ENCODE measurements around the gene SATB2.

SATB2 gene

DNA sequence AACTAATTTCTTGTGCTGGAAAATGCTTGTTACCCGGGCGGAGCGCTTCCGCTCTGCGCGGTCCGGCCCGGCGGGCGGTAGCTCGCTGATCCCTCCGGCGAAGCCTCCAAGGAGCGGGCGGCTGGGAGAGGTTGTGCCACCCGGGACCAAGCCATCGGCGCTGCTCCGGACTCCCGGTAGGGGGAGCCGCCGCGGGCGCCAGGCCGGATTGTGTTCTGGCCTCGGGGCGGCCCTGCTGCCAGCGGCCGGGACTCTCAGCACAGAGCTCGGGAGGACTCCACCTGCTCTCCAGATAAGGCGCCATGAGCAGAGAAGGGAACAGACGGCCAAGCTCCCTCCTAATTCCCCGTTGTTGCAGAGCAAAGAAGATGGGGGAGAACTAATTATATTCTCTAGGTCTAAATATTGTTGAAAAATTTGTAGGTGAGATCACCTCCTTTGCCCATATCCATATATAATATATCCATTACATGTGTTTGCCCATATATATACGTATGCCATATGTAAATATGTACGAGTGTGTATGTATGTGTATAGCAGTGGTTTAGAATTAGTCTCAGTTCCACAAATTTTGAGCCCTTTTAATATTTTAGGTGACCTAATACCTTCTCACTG lies 13.8 kb upstream of the SATB2 start:
- H3K4me3 ChIP-seq (ENCODE audit: low read depth, low read length), result no peak overlapping the region
- H3K27me3 ChIP-seq, result peaks cover 90% of the 10 kb centered on the region
- peak; percentile 85 for DNase-seq
- H3K36me3 ChIP-seq, result no peaks in the 10 kb centered on the region
- H3K4me1 ChIP-seq, result no peaks in the 10 kb centered on the region
- H3K9me3 ChIP-seq, result no peaks in the 10 kb centered on the region
- TF ChIP-seq, protein P1, sequence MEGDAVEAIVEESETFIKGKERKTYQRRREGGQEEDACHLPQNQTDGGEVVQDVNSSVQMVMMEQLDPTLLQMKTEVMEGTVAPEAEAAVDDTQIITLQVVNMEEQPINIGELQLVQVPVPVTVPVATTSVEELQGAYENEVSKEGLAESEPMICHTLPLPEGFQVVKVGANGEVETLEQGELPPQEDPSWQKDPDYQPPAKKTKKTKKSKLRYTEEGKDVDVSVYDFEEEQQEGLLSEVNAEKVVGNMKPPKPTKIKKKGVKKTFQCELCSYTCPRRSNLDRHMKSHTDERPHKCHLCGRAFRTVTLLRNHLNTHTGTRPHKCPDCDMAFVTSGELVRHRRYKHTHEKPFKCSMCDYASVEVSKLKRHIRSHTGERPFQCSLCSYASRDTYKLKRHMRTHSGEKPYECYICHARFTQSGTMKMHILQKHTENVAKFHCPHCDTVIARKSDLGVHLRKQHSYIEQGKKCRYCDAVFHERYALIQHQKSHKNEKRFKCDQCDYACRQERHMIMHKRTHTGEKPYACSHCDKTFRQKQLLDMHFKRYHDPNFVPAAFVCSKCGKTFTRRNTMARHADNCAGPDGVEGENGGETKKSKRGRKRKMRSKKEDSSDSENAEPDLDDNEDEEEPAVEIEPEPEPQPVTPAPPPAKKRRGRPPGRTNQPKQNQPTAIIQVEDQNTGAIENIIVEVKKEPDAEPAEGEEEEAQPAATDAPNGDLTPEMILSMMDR (IDR thresholded peaks at IDR 0.05; ENCODE audit: low read depth, low read length), result peak; percentile 75

DNA sequence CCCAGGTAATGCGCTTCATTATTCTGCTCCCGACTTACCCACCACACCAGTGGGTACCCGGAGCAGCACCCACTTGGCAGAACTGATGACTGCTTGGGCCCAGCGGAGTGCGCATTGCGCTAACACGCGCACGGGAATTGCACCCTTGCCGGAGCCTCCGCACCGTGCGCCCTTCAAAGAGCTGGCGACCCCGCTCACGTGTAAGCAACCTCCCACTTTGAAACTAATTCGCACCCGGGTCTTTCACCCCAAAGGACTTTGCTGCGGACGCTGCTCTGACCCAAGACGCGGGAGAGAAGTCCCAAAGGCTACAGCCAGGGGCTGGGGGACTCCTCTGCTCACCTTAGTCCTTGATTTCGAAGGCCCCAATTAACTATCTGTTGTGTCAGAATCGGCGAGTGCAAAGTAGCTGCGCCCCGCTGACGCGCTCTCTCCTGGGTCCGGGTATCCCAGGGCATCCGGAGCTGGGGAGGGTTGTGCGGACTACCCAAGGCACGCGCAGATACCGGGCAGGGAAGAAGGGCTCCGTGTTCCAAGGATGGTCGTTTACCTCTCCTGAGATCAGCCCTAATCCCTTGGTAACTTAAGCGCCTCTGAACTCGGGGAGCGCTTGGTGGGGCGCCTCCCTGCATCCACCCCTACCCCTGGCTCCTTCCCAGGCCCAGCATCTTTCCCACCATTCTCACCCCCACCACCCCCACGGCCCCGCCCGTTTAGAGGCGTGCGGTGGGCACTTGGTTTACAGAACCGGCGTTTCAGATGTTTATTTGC lies 13.1 kb upstream of the SATB2 start:
- no peak overlapping the region for H3K4me3 ChIP-seq (ENCODE audit: low read depth, low read length)
- DNase-seq, result no peak
- H3K36me3 ChIP-seq, result no peaks in the 10 kb centered on the region
- H3K27me3 ChIP-seq, result peaks cover 91% of the 10 kb centered on the region
- H3K9me3 ChIP-seq, result no peaks in the 10 kb centered on the region
- no peaks in the 10 kb centered on the region for H3K4me1 ChIP-seq
- TF ChIP-seq, protein P1 (IDR thresholded peaks at IDR 0.05; ENCODE audit: low read depth, low read length), result no peak

DNA sequence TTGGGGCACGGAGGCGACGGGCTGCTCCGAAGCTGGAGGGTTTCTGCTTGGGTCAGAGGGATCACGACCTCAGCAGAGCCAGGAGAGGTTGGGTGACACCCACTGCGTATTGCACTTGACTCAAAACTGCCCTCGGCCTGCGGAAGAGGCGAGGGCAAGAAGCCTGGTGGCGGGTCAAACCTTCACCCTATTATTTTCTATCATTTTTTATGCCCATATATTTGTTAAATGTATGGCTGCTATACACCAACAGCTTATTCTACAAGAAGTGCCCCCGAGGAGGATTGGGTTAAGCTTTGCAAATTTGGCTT lies 12.6 kb upstream of the SATB2 start:
- Histone ChIP-seq H3K36me3 (no peaks in the 10 kb centered on the region), H3K9me3 (no peaks in the 10 kb centered on the region), H3K4me1 (no peaks in the 10 kb centered on the region), H3K27me3 (peaks cover 93% of the 10 kb centered on the region), H3K4me3 (ENCODE audit: low read depth, low read length) (no peak overlapping the region)
- no peak for DNase-seq
- TF ChIP-seq, protein P1 (IDR thresholded peaks at IDR 0.05; ENCODE audit: low read depth, low read length), result no peak

DNA sequence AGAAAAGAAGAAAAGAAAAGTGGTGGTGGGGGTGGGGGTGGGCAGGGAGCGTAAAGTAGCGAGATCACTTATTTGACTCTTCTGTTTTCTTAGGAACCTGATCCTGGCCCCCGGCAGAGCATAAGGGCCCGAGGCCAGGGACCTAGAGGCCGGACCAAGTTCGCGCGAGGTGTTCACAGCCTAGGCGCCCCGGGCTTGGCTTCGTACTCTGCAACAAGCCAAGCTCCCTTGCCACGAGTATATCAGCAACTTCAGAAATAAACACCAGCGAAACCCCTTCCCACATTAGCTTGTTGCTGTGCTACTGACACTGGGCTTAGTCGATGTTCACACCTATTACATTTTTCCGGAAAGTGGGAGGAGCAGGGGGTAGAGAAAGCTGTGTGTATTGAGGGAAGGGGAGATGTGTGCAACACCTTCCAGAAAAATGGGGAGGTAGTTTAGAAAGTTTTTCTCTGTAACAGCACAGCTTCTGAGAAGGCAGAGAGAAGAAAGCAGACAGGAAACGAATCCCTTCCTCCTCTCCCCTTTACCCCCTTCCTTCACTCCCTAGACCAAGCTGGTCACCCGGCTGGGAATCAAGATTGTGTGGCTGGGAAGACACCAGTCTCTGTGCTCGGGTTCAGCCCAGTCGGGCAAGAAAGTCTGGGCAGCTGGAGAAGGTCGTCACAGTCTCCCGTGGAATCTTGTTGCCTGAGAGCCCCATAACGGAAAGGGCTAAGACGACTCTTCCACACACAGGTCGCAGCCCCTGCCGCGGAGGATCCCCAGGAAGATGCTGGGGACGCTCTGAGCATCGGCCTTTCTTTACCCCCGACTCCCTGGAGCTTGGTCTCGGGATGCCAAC lies 12.0 kb upstream of the SATB2 start:
- Histone ChIP-seq H3K4me1 (no peaks in the 10 kb centered on the region), H3K4me3 (ENCODE audit: low read depth, low read length) (no peak overlapping the region), H3K36me3 (no peaks in the 10 kb centered on the region), H3K9me3 (no peaks in the 10 kb centered on the region), H3K27me3 (peaks cover 93% of the 10 kb centered on the region)
- no peak for DNase-seq
- TF ChIP-seq, protein P1 (IDR thresholded peaks at IDR 0.05; ENCODE audit: low read depth, low read length), result no peak

DNA sequence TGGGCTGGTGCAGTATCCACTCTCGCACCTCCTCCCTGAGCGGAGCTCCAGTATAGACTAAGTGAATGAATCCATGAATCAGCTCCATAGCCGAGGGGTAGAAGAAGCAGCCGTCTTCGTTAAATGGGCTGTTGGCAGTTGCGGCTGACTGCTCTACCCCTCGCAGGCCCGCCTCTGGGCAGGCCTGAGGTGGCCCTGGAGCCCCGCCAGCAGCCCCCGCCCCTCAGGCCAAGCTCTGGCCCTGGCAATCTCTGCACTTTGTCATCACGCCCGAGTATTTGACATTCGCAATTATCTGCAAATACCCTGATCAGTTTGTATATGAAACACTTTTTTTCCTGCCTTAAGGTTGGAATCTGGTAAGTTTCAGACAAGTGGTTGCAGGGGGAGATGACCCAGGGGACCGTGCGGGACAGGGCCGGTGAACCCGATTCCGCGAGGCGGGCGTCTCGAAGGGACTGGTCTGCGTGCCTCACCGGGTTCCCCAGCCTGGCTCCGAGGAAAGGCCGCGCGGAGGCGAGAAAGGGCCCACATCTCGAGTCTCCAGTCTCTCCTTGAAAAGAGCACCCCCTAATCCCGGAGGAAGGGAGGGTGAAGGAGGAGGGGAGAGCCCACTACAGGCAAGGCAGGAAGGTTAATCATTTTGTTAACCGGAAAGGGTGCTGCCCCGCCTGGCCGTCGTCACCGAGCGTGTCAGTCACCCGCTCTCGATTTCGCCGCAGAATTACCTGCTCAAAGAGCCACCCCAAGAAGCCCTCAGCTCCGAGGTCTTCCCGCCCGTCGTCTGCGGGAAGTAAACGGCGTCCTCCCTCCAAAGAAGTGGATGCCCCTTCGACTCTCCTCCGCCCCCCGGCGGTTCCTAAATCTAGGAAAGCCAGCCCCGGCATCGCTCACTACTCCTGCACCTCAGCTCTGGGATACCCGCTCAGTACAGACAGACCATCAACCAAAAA lies 11.1 kb upstream of the SATB2 start:
- Histone ChIP-seq H3K27me3 (peaks cover 93% of the 10 kb centered on the region), H3K36me3 (no peaks in the 10 kb centered on the region), H3K4me3 (ENCODE audit: low read depth, low read length) (no peak overlapping the region), H3K4me1 (no peaks in the 10 kb centered on the region), H3K9me3 (no peaks in the 10 kb centered on the region)
- DNase-seq, result no peak
- TF ChIP-seq, protein P1 (IDR thresholded peaks at IDR 0.05; ENCODE audit: low read depth, low read length), result no peak
